ENCODE data around the gene XRN1. TPM values are rescaled to one million over a fixed set of nuclear protein-coding genes. Genes with fewer than 3 reads are reported as not detected.

The XRN1 gene
- total and polyA plus RNA-seq, 3 donors from 2014 or later = 18.2 to 47.2 (median 39.8) TPM

DNA sequence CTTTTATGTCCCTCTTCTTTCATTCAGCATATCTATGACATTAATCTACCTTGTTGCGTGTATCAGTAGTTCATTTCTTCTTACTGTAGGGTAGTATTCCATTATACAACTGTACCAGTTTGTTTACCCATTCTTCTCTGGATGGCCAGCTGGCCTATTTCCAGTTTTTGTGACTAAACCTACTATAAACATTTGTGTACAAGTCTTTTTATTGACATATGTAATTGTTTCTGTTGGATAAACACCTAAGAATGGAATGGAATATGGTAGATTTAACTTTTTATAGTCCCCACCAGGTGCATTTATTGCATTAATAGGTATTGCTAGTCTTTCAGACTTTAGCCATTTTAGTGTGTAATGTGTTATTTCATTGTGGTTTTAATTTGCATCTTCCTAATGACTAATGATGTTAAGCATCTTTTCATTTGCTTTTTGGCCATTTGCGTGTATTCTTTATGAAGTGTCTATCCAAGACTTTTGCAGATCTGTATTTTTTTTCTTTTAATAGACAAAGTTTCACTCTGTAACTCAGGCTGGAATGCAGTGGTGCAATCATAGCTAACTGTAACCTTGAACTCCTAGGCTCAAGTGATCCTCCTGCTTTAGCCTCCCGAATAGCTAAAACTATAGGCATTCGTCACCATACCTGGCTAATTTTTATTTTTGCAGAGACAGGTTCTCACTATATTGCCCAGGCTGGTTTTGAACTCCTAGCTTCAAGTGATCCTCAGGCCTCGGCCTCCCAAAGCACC, 41.9 kb upstream of the XRN1 start:
- H3K4me1 ChIP-seq = no peaks in the 10 kb centered on the region
- TF ChIP-seq POLR2A (IDR thresholded peaks at IDR 0.05) = no peak
- TF ChIP-seq, protein P1, sequence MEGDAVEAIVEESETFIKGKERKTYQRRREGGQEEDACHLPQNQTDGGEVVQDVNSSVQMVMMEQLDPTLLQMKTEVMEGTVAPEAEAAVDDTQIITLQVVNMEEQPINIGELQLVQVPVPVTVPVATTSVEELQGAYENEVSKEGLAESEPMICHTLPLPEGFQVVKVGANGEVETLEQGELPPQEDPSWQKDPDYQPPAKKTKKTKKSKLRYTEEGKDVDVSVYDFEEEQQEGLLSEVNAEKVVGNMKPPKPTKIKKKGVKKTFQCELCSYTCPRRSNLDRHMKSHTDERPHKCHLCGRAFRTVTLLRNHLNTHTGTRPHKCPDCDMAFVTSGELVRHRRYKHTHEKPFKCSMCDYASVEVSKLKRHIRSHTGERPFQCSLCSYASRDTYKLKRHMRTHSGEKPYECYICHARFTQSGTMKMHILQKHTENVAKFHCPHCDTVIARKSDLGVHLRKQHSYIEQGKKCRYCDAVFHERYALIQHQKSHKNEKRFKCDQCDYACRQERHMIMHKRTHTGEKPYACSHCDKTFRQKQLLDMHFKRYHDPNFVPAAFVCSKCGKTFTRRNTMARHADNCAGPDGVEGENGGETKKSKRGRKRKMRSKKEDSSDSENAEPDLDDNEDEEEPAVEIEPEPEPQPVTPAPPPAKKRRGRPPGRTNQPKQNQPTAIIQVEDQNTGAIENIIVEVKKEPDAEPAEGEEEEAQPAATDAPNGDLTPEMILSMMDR (IDR thresholded peaks at IDR 0.05) = no peak
- no peak overlapping the region for H3K27ac ChIP-seq
- 80 to 81% methylated on average over 5 of the region's 5 CpGs for WGBS, 2 donors
- no peaks in the 10 kb centered on the region for H3K27me3 ChIP-seq
- no peaks in the 10 kb centered on the region for H3K9me3 ChIP-seq
- H3K4me3 ChIP-seq = no peak overlapping the region
- DNase-seq = no peak
- intact Hi-C loops (cut with DNase I; ENCODE audit: low total_unique reads) = no loop called here
- H3K36me3 ChIP-seq (ENCODE audit: low read depth, missing control alignments) = no peaks in the 10 kb centered on the region

DNA sequence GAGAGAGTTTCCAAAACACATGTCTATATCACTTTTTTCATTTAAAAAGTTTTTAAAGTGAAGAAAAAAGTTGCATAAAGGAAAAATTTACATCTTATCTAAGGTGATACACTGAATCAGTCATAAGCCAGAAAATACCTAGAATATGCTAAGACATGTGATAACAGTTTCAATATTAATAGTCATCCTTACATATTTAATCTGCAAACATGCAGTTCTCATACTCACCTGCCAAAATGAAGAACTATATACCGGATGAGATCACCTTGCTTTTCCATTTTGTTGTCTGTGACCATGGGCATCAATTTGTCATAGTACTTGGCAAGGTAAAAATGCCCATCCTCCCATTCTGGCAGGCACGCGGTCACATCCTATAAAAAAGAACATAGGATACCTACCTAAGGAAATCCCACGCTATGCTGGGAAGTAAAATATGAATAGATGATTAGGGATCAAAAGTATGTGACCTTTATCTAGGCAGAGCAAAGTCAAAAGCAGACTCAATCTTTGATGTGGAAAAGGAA, 37.1 kb upstream of the XRN1 start:
- H3K36me3 ChIP-seq (ENCODE audit: low read depth, missing control alignments) = peaks cover 4% of the 10 kb centered on the region
- DNase-seq = no peak
- TF ChIP-seq, protein P1 (IDR thresholded peaks at IDR 0.05) = no peak
- no peak for TF ChIP-seq POLR2A (IDR thresholded peaks at IDR 0.05)

DNA sequence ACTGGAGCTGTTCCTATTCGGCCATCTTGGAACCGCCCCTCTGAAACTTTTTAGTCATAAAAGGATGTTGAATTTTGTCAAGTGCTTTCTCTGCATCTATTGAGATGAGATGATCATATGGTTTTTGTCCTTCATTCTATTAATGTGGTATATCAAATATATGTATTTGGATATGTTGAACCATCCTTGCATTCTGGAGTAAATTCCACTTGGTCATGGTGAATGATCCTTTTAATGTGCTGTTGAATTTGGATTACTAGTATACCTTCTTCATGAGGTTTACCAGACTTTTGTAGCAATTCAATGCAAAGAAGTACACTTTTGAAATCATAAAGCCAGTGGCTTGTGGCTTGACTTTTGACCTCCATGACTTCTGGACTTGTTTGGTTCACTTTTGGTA, 33.4 kb upstream of the XRN1 start:
- no peak for TF ChIP-seq POLR2A (IDR thresholded peaks at IDR 0.05)
- TF ChIP-seq, protein P1 (IDR thresholded peaks at IDR 0.05) = no peak
- DNase-seq = no peak
- Histone ChIP-seq H3K9me3 (no peaks in the 10 kb centered on the region), H3K4me3 (no peak overlapping the region), H3K27ac (no peak overlapping the region), H3K36me3 (ENCODE audit: low read depth, missing control alignments) (peaks cover 4% of the 10 kb centered on the region), H3K27me3 (no peaks in the 10 kb centered on the region), H3K4me1 (no peaks in the 10 kb centered on the region)
- 98 to 100% methylated on average over 2 of the region's 2 CpGs for WGBS, 2 donors
- intact Hi-C loops (cut with DNase I; ENCODE audit: low total_unique reads) = no loop called here

More for the DNA sequence above, 37.1 kb upstream of the XRN1 start:
- Histone ChIP-seq H3K4me3 (no peak overlapping the region), H3K9me3 (no peaks in the 10 kb centered on the region), H3K4me1 (no peaks in the 10 kb centered on the region), H3K27me3 (no peaks in the 10 kb centered on the region), H3K27ac (no peak overlapping the region)
- 97% methylated on average over 4 of the region's 4 CpGs for WGBS, 2 donors
- intact Hi-C loops (cut with DNase I; ENCODE audit: low total_unique reads) = no loop called here

DNA sequence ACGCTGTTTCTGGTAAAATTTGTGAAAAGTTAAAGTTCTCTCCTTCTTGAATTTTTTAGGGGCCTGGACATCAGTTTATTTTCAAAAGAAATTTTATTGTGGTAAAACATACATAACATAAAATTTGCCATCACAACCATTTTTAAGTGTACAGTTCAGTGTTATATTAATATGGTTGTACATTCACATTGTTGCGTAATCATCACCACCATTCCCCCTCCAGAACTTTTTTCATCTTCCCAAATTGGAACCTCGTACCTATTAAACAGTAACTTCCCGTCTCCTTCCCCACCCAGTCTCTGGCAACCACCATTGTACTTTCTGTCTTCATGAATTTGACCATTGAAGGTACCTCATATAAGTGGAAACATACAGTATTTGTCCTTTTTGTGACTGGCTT, 23.0 kb upstream of the XRN1 start:
- TF ChIP-seq POLR2A (IDR thresholded peaks at IDR 0.05) = no peak
- TF ChIP-seq, protein P1 (IDR thresholded peaks at IDR 0.05) = no peak
- intact Hi-C loops (cut with DNase I; ENCODE audit: low total_unique reads) = no loop called here

DNA sequence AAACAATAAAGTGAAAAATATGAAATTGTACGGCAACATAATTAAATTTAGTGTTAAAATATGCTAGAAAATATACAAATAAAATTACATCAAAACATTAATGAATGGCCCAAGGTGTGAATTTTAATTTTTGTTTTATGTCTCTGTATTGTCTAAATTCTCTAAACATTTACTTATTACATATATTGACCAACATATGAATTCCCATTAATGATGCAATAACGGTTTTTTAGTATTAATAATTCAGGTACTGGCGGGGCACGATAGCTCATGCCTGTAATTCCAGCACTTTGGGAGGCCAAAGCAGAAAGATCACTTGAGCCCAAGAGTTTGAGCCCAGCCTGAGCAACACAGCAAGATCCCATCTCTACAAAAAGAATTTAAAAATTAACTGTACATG, 20.6 kb upstream of the XRN1 start:
- no peak overlapping the region for H3K27ac ChIP-seq
- H3K36me3 ChIP-seq (ENCODE audit: low read depth, missing control alignments) = no peaks in the 10 kb centered on the region
- no peaks in the 10 kb centered on the region for H3K9me3 ChIP-seq
- DNase-seq = no peak
- H3K4me3 ChIP-seq = no peak overlapping the region
- TF ChIP-seq, protein P1 (IDR thresholded peaks at IDR 0.05) = no peak
- no peak for TF ChIP-seq POLR2A (IDR thresholded peaks at IDR 0.05)
- H3K4me1 ChIP-seq = no peaks in the 10 kb centered on the region
- intact Hi-C loops (cut with DNase I; ENCODE audit: low total_unique reads) = no loop called here
- WGBS, 2 donors = 94 to 97% methylated on average over 4 of the region's 4 CpGs
- no peaks in the 10 kb centered on the region for H3K27me3 ChIP-seq

More for the DNA sequence above, 23.0 kb upstream of the XRN1 start:
- no peak for DNase-seq
- Histone ChIP-seq H3K27me3 (no peaks in the 10 kb centered on the region), H3K4me3 (no peak overlapping the region), H3K36me3 (ENCODE audit: low read depth, missing control alignments) (no peaks in the 10 kb centered on the region), H3K9me3 (no peaks in the 10 kb centered on the region), H3K4me1 (no peaks in the 10 kb centered on the region), H3K27ac (no peak overlapping the region)
- 87 to 88% methylated on average over 4 of the region's 4 CpGs for WGBS, 2 donors
